ENCODE measurements around the gene GDF10.

The GDF10 gene

GRCh38 chr10:47282657-47283018 is 17.4 kb upstream of the GDF10 start:
- TF ChIP-seq, protein P1, sequence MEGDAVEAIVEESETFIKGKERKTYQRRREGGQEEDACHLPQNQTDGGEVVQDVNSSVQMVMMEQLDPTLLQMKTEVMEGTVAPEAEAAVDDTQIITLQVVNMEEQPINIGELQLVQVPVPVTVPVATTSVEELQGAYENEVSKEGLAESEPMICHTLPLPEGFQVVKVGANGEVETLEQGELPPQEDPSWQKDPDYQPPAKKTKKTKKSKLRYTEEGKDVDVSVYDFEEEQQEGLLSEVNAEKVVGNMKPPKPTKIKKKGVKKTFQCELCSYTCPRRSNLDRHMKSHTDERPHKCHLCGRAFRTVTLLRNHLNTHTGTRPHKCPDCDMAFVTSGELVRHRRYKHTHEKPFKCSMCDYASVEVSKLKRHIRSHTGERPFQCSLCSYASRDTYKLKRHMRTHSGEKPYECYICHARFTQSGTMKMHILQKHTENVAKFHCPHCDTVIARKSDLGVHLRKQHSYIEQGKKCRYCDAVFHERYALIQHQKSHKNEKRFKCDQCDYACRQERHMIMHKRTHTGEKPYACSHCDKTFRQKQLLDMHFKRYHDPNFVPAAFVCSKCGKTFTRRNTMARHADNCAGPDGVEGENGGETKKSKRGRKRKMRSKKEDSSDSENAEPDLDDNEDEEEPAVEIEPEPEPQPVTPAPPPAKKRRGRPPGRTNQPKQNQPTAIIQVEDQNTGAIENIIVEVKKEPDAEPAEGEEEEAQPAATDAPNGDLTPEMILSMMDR (IDR thresholded peaks at IDR 0.05), result no peak
- no peak for TF ChIP-seq ZFX (IDR thresholded peaks at IDR 0.05; ENCODE audit: borderline replicate concordance)
- H3K27ac ChIP-seq, result no peak overlapping the region

GRCh38 chr10:47283101-47283630 is 16.8 kb upstream of the GDF10 start:
- no peak overlapping the region for H3K27ac ChIP-seq
- TF ChIP-seq ZFX (IDR thresholded peaks at IDR 0.05; ENCODE audit: borderline replicate concordance), result no peak
- TF ChIP-seq, protein P1 (IDR thresholded peaks at IDR 0.05), result no peak

DNA sequence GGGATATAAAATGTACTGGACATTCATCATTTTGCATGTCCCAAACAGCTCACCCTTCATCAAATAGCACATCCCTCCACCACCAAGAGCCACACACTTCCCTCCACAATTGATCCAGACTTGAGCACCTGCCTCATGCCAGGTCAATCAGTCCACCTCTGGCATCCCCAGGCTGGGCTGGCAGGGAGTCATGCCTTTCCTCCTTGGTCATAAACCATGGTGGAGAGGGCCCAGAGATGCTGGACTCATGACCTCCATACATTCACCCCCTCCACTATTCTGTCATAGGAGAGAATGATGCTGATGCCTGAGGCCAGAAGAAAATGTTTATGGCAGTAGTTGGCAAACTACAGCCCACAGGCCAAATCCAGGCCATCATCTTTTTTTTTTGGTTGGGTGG is 16.1 kb upstream of the GDF10 start:
- TF ChIP-seq, protein P1 (IDR thresholded peaks at IDR 0.05), result no peak

GRCh38 chr10:47285381-47286115 is 14.4 kb upstream of the GDF10 start:
- no peak for TF ChIP-seq ZFX (IDR thresholded peaks at IDR 0.05; ENCODE audit: borderline replicate concordance)
- TF ChIP-seq, protein P1 (IDR thresholded peaks at IDR 0.05), result no peak
- H3K27ac ChIP-seq, result no peak overlapping the region

More for the DNA sequence above, 16.1 kb upstream of the GDF10 start:
- no peak overlapping the region for H3K27ac ChIP-seq

DNA sequence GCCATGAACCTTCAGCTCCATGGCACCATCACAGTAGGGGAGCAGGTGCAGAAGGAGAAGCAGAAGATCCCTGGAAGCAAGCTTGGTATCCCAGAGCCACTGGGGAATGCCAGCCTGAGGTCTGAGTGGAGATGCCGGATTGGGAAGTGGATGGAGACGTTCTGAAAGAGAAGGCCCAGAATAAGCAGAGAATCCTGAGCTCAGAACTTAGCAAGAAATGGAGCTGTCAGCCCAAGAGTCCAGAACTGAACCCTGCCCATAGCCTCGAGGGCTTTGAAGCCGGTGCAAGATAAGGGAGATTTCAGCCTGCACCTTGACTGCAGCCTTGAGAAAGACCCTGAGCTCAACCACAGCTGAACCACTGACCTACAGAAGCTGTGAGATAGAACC is 13.9 kb upstream of the GDF10 start:
- TF ChIP-seq ZFX (IDR thresholded peaks at IDR 0.05; ENCODE audit: borderline replicate concordance), result no peak
- TF ChIP-seq, protein P1 (IDR thresholded peaks at IDR 0.05), result no peak
- H3K27ac ChIP-seq, result no peak overlapping the region

- TF ChIP-seq ZFX (IDR thresholded peaks at IDR 0.05; ENCODE audit: borderline replicate concordance), result no peak
- TF ChIP-seq, protein P1 (IDR thresholded peaks at IDR 0.05), result no peak
- H3K27ac ChIP-seq, result no peak overlapping the region
Observed at GRCh38 chr10:47286591-47287315, 13.2 kb upstream of the GDF10 start.

DNA sequence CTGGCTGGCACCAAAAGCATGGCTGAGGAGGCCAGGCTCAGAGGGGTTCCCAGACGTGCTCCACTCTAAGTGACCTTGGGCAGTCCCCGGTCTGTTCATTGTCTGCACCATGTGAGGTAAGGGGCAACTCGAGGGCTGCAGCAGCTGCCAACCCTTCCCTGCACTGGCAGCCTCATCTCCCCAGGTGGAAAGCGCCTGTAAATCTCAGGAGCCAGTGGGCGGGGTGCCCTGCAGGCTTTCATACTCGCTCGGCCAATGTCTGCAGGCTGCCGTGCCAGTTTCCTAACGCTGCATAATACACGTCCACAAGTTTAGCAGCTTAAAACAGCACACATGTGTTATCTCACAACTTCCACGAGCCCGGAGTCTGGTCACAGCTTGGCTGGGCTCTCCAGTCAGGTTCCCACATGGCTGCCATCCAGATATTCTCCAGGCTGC is 12.6 kb upstream of the GDF10 start:
- H3K27ac ChIP-seq, result no peak overlapping the region
- no peak for TF ChIP-seq ZFX (IDR thresholded peaks at IDR 0.05; ENCODE audit: borderline replicate concordance)
- TF ChIP-seq, protein P1 (IDR thresholded peaks at IDR 0.05), result no peak
